ENCODE data around the gene PPP1R18.

Gene PPP1R18

DNA sequence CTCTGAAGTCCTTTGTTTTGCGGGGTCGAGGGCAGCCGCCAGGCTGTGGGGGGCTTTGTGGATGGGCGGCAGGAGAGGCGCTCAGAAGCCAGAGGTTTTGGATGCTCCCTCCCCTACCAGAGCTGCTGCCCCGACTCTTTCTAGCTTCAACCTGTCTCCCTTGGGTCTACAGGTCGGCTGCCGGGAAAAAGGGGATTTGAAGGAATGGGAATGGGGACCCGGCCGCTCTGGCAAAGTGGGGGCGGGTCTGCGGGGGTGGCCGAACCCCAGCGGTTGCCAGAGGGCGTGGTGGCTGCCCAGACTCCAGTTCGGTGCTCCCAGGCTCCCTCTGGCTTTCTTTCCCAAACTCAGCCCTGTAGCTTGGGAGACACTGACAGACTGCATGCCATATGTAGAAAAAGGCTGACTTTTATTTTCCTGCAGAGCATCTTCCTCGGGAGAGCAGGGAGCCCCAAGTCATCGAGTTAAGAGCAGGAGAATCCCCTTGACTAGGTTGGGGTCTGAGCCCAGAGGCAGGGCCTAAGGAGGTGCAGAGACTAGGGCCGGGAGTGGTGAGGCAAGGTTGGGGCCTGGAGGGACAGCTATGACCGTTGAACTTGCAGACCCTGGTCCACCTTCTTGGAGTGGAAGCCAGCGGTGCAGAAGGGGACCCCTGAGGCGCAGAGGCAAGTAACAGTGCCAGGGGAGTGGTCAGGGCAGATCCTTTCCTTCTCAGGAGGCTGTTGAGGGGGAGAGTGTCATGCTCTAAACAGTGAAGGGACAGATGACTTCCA is 1.4 kb upstream of the PPP1R18 start:
- TF ChIP-seq ZNF274 (IDR thresholded peaks at IDR 0.05; ENCODE audit: low read depth, low read length) = no peak
- peak overlapping the region; percentile 94 for H3K4me3 ChIP-seq (ENCODE audit: low read length)

DNA sequence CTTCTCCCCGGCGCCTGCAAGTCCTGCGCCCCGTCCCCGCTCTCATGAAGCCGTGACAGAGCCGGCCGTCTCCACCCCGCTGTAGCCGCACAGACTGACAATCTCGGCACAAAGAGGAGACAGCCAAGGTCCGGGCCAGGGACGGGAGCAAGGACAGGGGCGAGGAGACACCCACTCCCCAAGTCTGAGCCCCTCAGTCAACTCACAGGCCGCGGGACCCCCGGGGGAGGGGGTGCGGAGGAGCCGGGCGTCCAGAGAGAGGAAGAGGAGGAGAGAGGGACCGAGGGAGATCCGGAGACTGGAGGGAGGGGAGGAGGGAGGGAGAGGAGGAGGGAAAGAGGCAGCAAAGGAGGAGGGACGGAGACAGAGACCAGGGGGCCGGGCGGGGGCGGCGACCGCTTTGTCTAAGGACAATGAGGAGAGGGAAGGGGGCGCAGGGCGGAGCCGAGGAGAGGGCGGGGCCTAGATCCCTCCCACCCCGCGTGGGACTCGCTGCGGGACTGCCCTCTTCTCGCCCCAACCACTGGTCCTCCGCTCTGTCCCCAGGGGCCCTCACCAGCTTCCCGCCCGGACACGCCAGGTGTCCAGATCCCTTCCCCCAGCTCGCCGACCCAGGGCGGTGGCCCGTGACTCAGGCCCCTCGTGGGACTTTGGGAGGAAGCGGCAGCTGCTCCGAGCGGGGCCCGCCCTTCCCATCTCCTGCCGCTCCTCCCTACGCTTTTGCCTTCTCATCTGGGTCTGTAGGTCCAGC is 638 bp upstream of the PPP1R18 start:
- peak overlapping the region; percentile 94 for H3K4me3 ChIP-seq (ENCODE audit: low read length)
- no peak for TF ChIP-seq ZNF274 (IDR thresholded peaks at IDR 0.05; ENCODE audit: low read depth, low read length)

DNA sequence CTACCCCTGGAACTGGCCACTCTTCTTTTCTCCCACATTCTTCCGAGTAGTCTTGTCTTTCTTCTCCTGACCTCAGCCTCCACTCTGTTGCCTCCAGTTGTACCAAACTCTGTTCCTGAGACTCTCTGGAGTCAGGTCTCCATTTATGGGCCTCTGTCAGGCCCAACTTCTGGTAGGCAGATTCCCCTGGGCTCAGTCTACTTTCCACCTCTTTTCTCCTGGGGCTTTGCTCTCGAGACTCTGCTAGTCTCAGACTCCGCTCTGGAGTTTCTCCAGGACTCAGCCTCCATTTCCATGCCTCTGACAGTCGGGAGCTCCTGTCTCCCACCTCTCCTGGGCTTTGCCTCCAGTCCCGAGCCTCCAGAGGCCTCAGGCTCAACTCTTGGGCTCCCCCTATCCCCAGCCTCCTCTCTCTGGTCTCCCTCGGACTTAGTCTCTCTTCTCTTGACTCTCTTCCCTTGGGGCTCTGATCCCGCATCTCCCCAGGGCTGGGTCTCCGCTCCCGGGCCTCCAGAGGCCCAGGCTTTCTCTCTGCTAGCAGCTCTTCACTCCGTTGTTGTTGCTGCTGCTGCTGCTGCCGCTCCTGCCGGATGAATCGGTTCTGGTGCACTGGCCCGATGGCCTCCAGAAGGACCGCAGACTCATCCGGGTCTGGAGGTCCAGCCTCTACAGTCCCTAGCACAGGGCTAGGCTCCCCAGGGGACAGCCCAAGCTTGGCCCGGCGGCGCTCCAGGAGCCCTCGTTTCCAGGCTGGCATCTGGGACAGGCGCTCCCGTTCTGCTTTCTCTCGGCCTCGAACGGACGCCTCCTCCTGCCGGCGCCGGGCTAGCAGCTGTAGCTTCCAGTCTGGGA is 1.1 kb downstream of the PPP1R18 start:
- H3K4me3 ChIP-seq (ENCODE audit: low read length) = peak overlapping the region; percentile 94
- no peak for TF ChIP-seq ZNF274 (IDR thresholded peaks at IDR 0.05; ENCODE audit: low read depth, low read length)

DNA sequence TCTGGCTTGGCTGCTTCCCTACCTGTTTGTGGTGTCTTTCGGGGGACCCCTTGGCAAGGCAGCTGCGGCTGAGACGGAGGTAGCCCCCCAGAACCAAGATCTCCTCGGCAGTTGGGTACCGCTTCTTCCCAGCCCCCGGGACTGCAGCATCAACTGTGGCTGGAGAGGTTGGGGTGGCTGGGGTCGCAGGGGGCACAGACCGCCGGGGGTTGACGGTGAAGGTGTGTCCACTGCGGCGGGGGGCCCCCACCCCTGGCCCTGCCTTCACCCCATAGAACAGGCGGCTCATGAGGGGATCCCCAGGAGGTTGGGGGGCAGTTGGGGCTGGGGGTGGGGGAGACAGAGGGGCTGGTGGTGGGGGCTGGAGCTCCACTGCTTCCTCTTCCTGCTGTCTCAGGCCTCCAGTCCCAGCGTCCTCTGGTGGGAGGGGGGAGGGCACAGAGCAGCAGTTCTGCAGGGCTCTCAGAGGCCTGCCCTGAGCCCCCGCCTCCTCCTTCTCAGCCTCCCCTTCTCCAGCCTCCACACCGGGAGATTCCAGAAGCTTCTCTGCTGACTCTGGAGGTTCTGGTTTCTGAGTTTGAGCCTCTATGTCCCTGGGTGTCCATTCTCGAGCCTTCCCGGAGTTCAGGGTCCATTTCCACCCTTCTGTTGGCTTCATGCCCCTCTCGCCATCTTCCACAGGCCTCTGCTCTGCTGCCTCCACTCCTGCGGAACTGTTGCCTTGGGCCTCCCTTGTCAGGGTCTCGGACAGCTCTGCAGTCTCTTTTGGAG is 1.9 kb downstream of the PPP1R18 start:
- no peak for TF ChIP-seq ZNF274 (IDR thresholded peaks at IDR 0.05; ENCODE audit: low read depth, low read length)
- peak overlapping the region; percentile 94 for H3K4me3 ChIP-seq (ENCODE audit: low read length)

DNA sequence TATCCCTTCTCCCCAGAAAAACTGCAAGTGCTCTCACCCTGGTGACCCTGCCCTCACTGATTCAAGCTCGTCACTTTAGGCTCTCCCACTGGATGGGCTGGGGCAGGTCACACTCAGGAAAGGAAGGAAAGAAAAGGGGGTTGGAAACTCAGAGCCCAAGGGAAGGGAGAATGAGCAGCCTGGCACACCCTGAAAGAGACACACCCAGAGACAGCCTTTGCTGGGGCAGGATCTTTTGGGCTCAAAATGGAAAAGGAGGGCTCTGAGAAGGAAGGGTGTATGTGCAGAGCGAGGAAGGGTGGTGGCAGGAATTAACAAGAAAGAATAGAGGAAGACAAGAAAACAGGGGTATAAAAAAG is 2.5 kb downstream of the PPP1R18 start:
- TF ChIP-seq ZNF274 (IDR thresholded peaks at IDR 0.05; ENCODE audit: low read depth, low read length) = no peak
- peak overlapping the region; percentile 94 for H3K4me3 ChIP-seq (ENCODE audit: low read length)

DNA sequence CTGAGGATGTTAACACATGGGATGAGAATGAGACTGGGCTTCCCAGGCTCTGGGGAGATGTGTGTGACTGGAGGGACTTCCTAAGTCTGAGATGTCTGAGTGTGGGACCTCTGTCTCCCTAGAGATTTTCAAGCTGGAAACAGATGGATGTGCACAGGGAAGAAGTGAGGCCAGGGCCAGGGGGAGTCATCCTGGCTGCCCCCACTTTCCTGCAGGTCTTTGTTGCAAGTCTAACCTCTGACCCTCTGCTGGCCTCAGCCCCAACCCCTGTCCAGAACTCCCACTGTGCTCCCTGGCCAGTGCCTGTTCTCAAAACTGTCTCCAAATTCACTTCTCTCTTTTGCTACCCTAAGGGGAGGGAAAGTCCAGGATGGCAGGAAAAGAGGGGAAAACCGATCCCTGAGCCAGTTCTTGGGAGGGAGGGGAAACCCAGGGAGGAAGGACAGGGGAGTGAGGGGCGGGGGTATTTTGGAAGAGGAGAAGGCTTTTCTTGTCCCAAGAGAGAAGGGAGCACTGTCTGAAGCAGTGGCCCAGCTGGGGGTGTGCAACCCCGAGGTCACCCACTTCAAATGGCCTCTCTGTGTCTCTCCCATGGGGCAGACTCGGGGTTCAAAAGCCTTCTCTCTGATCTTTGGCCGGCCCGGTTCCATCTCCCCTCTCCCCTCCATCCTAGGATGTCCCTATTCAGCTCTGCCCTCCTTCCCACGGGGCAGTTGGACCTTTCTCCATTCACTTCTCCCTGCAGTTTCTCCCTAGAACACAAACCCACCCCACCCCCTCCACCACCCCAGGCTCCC is 3.1 kb downstream of the PPP1R18 start:
- TF ChIP-seq ZNF274 (IDR thresholded peaks at IDR 0.05; ENCODE audit: low read depth, low read length) = no peak

DNA sequence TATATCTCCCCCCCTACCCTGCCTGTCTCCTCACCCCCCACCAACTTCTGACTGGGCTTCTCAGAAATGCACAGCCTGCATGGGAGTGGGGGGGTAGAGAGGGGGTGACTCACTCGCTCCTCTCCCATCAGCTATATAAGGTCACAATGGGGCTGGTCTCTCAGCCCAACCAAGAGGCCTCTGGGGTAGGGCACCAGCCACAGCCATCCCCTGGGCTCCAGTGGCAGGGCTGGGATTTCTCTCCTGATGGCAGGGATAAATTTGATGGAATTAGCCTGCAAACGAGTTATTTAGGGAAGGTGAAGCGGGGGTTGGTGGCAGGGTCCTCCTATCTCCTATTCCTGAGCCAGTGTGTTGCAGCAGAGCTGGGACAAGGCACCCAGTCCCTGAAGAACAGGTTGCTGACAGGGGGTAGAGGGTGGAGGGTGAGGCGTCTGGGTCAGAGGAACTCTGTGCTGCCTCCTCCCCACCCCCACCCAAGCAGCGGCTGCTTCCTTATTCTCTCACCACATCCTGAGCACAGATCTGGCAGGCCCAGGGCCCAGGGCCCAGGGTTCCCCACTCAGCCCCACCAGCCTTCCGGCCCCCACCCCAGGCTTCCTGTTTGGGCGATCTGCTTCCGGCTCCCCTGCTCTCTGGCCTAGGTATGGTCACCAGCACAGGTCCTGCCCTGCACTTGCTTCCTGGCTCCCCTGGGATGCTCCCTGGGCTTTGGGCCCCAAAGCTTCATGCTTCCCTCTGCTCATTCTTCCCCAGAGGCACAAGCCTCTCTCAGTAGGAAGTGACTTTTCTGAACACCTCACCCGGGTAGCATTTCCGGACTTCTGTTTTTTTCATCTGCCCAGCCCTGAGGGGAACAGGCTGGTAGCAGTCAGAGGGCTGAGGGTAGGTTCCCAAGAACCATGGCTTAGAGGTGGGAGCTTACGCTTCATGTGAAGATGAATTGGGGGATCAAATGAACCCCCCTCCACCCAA is 4.0 kb downstream of the PPP1R18 start:
- H3K4me3 ChIP-seq (ENCODE audit: low read length) = peak overlapping the region; percentile 94
- TF ChIP-seq ZNF274 (IDR thresholded peaks at IDR 0.05; ENCODE audit: low read depth, low read length) = no peak

More for the DNA sequence above, 3.1 kb downstream of the PPP1R18 start:
- peak overlapping the region; percentile 94 for H3K4me3 ChIP-seq (ENCODE audit: low read length)

DNA sequence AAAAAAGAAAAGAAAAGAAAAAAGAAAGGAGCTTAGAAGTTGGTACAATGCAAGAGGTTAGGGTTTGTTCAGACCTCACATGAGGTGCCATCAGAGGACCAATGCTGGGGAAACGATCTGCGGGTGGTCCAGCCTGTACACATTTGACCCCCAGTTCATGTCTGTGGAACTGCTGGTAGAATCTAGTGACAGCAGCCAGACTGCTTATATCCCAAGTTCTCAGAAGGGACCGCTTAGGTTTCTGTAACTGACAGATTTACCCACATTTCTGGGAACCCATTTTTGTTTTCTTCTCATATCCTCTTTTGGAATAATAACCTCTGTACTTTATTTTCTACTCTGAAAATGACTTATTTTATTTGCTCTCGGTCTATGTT is 4.7 kb downstream of the PPP1R18 start:
- no peak for TF ChIP-seq ZNF274 (IDR thresholded peaks at IDR 0.05; ENCODE audit: low read depth, low read length)
- peak overlapping the region; percentile 94; the same call in 1 of the 2 replicates for H3K4me3 ChIP-seq (ENCODE audit: low read length)

DNA sequence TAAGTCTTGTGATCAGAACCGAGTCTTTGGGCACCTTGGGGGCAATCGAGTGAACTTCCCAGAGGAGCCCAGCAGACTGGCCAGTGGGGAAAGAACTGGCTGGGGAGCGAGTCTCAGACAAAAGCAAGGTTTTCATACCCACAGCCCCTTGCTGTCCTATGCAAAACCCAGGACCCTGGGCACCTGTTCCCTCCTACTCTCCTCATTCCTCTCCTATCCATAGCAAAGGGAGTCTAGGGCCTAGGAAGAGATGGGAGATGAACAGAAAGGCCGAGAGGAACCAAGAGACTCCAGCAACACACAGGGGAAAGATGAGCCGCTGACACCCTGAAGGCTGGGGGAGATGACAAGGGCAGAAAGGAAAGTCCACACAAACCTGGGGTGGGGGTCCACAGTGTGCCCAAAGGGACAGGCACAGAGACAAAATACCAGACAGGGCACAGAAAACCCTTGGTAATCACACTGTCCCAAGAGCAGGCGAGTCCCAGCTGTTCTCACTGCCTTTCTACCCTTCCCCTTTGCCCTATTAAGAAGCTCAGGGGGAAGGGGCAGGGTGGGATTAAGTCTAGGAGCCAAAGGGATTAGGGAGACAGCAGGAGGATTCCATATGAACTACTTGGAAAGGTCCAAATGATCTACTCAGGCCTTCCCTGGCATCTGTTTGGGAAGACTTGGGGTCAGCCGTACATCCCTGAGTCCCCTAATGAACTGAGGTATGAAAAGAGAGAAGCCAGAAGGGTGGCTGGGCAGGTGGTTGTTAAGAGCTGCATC is 6.5 kb downstream of the PPP1R18 start:
- no peak for TF ChIP-seq ZNF274 (IDR thresholded peaks at IDR 0.05; ENCODE audit: low read depth, low read length)
- peak overlapping the region; percentile 54; the same call in 1 of the 2 replicates for H3K4me3 ChIP-seq (ENCODE audit: low read length)

DNA sequence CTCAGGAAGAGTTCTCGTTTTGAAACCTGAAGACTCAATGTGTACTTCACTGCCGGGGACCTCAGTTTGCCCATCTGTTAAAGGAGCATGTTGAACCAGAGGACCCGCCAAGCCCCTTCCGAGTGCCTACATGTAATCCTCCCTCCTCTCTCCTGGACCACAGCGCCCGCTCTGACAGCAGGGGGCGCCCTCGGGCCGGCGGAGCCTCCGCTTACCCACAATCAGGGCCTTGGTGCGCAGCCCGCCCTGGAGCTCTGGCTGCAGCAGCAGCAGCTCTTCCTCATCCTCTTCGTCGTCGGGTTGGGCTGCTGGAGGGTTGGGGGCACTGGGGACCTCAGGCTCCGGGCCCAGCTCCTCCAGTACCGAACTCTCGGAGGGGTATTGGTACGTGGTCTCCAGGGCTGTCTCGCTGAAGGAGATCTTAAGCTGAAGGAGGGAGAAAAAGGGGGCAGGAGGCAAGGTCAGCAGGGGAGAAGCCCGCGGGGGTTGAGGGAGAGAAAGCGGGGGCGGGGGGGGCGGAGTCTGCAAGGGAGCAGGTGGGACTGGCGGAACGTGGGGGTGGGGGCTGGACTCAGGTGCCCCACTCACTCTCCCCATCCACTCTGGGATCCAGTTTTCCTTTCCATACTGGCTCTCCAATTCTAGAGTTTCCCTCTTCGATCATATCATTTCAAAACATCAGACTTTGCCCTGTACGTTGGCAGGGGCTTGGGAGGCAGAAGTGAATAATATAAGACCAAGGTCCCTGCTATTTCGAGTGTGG is 7.3 kb downstream of the PPP1R18 start:
- peak overlapping the region; percentile 54; the same call in 1 of the 2 replicates for H3K4me3 ChIP-seq (ENCODE audit: low read length)
- no peak for TF ChIP-seq ZNF274 (IDR thresholded peaks at IDR 0.05; ENCODE audit: low read depth, low read length)
